Endodermal cell (in vitro differentiated cells): ENCODE data around the gene TAF12. TPM values are rescaled to one million over a fixed set of nuclear protein-coding genes. Genes with fewer than 3 reads are reported as not detected.
"Not testable (repeated sequence)": the region's sequence is repeated elsewhere in the genome, so short reads cannot be mapped to it uniquely, and the experiment has no call there.

ENCODE experiments used
- DNase-seq: peaks from one replicate; pipeline ENCODE4 v3.0.0-alpha.2; 2017
- H3K27ac ChIP-seq: 2 replicates; pipeline ENCODE4 v1.5.1; 2013; ENCODE audit warnings: mild to moderate bottlenecking, low read depth, low read length, moderate library complexity
- H3K27me3 ChIP-seq: 2 replicates; pipeline ENCODE4 v1.6.1; 2013; ENCODE audit warnings: mild to moderate bottlenecking, low read length, moderate library complexity; ENCODE audit not compliant: insufficient read depth, control insufficient read depth, poor library complexity, severe bottlenecking
- H3K36me3 ChIP-seq: 2 replicates; pipeline ENCODE4 v1.7.0; 2013; ENCODE audit warnings: mild to moderate bottlenecking, low read length, moderate library complexity; ENCODE audit not compliant: control insufficient read depth, insufficient read depth
- H3K4me1 ChIP-seq: one replicate; pipeline ENCODE4 v1.7.0; 2013; ENCODE audit warnings: low read length; ENCODE audit not compliant: control insufficient read depth, insufficient read depth
- H3K4me3 ChIP-seq: 2 replicates; pipeline ENCODE4 v1.5.1; 2013; ENCODE audit warnings: mild to moderate bottlenecking, low read length, moderate library complexity
- H3K9ac ChIP-seq: 2 replicates; pipeline ENCODE4 v1.6.1; 2013; ENCODE audit warnings: mild to moderate bottlenecking, low read length, moderate library complexity; ENCODE audit not compliant: poor library complexity, severe bottlenecking; ENCODE audit errors: extremely low read depth
- H3K9me3 ChIP-seq: 2 replicates; pipeline ENCODE4 v1.6.1; 2013; ENCODE audit warnings: mild to moderate bottlenecking, low read length, moderate library complexity; ENCODE audit not compliant: control insufficient read depth
- H3K27ac Mint-ChIP-seq: 2 replicates; pipeline ENCODE4 v1.8.0; 2020; ENCODE audit warnings: mixed read lengths
- H3K27me3 Mint-ChIP-seq: 2 replicates; pipeline ENCODE4 v1.8.0; 2021; ENCODE audit warnings: mild to moderate bottlenecking, mixed read lengths; ENCODE audit not compliant: insufficient read depth
- H3K36me3 Mint-ChIP-seq: 2 replicates; pipeline ENCODE4 v1.8.0; 2020; ENCODE audit warnings: low read depth, mixed read lengths
- H3K4me1 Mint-ChIP-seq: 2 replicates; pipeline ENCODE4 v1.8.0; 2020; ENCODE audit warnings: mixed read lengths
- H3K4me3 Mint-ChIP-seq: 2 replicates; pipeline ENCODE4 v1.8.0; 2020; ENCODE audit warnings: mild to moderate bottlenecking, moderate library complexity, mixed read lengths
- H3K9me3 Mint-ChIP-seq: 2 replicates; pipeline ENCODE4 v1.8.0; 2020; ENCODE audit warnings: mild to moderate bottlenecking, mixed read lengths
- WGBS, 2 experiments: methylation state at CpG; one replicate each; pipeline versions ENCODE4 v1.1.5 to v1.1.7; 2013; ENCODE audit warnings: missing lambda C conversion rate in 2 of 2, mixed read lengths in 1 of 2; ENCODE audit not compliant: insufficient coverage in 1 of 2, insufficient read length in 1 of 2; 5-methylcytosine and 5-hydroxymethylcytosine counted together
- total RNA-seq, 2 donors: library from RNA; stranded (reverse); fragmentation: NEBNext Ultra II Directional in 1 of 2; extraction: Animal tissue kit (Norgen Biotek cat#: 25700) in 1 of 2; gene quantifications; 2 replicates in 1 of 2; 3 replicates in 1 of 2; pipeline ENCODE4 v1.2.1, GENCODE V29; 2021
- TF ChIP-seq, protein P1 (sequence below): fragments of 200-600 bp; sonication (generic); conservative IDR thresholded peaks from 2 replicates; pipeline ENCODE4 v1.5.0; 2021; ENCODE audit warnings: antibody characterized with exemption, mild to moderate bottlenecking

TAF12 gene
- total RNA-seq, 2 donors from 2014 or later, result 29.3 to 39.5 TPM

DNA sequence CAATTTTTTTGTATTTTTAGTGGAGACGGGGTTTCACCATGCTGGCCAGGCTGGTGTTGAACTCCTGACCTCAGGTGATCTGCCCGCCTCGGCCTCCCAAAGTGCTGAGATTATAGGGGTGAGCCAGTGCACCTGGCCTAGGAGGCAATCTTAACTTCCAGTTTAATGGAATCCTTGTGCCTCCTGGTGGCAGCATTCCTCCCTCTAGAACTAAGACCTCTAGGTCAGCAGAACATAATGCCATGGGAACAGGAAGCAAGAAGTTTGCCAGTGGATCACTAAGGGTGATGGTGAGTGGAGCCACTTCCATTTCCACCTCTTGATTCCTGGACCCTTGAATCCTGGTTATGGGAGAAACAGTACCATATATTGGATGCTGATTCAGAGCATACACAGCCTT lies 11.0 kb upstream of the TAF12 start:
- DNase-seq, result peak; percentile 81
- H3K4me1 Mint-ChIP-seq, H3K27me3 ChIP-seq, H3K9ac ChIP-seq, H3K4me3 ChIP-seq, H3K9me3 Mint-ChIP-seq, H3K36me3 ChIP-seq, H3K4me3 Mint-ChIP-seq, H3K27ac Mint-ChIP-seq, H3K27me3 Mint-ChIP-seq, H3K27ac ChIP-seq, H3K9me3 ChIP-seq, H3K4me1 ChIP-seq, H3K36me3 Mint-ChIP-seq: not testable (repeated sequence)
- TF ChIP-seq, protein P1, sequence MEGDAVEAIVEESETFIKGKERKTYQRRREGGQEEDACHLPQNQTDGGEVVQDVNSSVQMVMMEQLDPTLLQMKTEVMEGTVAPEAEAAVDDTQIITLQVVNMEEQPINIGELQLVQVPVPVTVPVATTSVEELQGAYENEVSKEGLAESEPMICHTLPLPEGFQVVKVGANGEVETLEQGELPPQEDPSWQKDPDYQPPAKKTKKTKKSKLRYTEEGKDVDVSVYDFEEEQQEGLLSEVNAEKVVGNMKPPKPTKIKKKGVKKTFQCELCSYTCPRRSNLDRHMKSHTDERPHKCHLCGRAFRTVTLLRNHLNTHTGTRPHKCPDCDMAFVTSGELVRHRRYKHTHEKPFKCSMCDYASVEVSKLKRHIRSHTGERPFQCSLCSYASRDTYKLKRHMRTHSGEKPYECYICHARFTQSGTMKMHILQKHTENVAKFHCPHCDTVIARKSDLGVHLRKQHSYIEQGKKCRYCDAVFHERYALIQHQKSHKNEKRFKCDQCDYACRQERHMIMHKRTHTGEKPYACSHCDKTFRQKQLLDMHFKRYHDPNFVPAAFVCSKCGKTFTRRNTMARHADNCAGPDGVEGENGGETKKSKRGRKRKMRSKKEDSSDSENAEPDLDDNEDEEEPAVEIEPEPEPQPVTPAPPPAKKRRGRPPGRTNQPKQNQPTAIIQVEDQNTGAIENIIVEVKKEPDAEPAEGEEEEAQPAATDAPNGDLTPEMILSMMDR, result peak; percentile 78
- WGBS, 2 experiments, result 71 to 81% methylated on average over 1 to 3 of the region's 3 CpGs

DNA sequence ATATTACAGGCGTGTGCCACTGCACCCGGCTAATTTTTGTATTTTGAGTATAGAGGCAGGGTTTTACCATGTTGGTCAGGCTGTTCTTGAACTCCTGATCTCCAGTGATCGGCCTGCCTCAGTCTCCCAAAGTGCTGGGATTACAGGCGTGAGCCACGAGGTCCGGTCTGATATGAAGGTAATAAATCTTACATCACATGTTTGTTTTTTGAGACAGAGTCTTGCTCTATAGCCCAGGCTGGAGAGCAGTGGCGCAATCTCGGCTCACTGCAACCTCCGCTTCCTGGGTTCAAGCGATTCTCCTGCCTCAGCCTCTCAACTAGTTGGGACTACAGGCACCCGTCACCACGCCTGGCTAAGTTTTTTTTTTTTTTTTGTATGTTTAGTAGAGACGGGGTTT lies 10.2 kb upstream of the TAF12 start:
- H3K27ac Mint-ChIP-seq, H3K9me3 Mint-ChIP-seq, H3K27me3 ChIP-seq, H3K4me1 ChIP-seq, DNase-seq, H3K9me3 ChIP-seq, H3K4me3 Mint-ChIP-seq, H3K9ac ChIP-seq, H3K36me3 Mint-ChIP-seq, H3K4me1 Mint-ChIP-seq, H3K4me3 ChIP-seq, H3K27me3 Mint-ChIP-seq, H3K27ac ChIP-seq, H3K36me3 ChIP-seq: not testable (repeated sequence)
- 94 to 97% methylated on average over 10 to 12 of the region's 13 CpGs for WGBS, 2 experiments

DNA sequence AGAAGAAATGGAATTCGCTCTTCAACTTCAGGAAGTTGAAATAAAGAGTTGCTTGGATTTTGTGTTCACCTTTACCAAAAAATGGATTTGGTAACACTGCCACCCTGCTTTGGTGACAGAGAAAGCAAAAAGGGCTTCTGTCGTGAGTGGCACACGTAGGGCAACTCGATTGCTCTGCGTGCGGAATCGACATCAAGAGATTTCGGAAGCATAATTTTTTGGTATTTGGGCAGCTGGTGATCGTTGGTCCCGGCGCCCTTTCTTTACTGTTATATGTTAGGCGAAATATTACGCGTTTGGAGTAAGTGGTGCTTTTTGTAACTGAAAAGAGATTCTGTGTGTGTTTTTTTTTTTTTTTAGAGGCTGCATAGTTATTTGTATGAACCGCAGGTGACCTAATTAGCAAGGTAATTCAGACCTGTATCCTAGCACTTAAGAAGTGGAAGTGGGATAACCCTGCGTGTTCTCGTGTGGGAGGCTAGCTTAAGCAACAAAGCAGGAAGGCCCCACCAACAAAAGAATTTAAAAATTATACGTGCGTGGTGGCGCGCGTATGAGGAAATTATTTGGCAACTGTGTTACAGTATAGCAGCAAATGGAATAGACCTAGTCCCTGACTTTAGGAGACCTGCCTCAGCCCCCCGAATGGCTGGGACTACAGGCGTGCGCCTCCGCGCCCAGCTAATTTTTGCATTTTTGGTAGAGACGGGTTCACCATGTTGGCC lies 5.8 kb upstream of the TAF12 start, which contains the start of gene RNU11:
TSS of gene RNU11 (plus strand) at position 127 of the 725 bp plus-strand sequence.
- WGBS, 2 experiments, result 8 to 14% methylated on average over 16 to 28 of the region's 28 CpGs
- no peaks in the 10 kb centered on the region for H3K36me3 Mint-ChIP-seq

More for the DNA sequence above, 5.8 kb upstream of the TAF12 start, which contains the start of gene RNU11:
- peak; percentile 96 for DNase-seq
- peak within 1 kb of the TSS; percentile 100 for H3K27ac Mint-ChIP-seq
- H3K4me1 Mint-ChIP-seq, result peaks cover 19% of the 10 kb centered on the region
- Histone ChIP-seq H3K4me1 (no peaks in the 10 kb centered on the region), H3K4me3 (peak within 1 kb of the TSS; percentile 73), H3K9me3 (no peaks in the 10 kb centered on the region), H3K27ac (peak within 1 kb of the TSS; percentile 100), H3K36me3 (no peaks in the 10 kb centered on the region), H3K27me3 (no peaks in the 10 kb centered on the region), H3K9ac (peak within 1 kb of the TSS; percentile 96)
- TF ChIP-seq, protein P1, result no peak
- H3K9me3 Mint-ChIP-seq, result no peaks in the 10 kb centered on the region
- peak within 1 kb of the TSS; percentile 61 for H3K4me3 Mint-ChIP-seq
- H3K27me3 Mint-ChIP-seq, result no peaks in the 10 kb centered on the region
